ENCODE data around the gene FHOD3.

DNA sequence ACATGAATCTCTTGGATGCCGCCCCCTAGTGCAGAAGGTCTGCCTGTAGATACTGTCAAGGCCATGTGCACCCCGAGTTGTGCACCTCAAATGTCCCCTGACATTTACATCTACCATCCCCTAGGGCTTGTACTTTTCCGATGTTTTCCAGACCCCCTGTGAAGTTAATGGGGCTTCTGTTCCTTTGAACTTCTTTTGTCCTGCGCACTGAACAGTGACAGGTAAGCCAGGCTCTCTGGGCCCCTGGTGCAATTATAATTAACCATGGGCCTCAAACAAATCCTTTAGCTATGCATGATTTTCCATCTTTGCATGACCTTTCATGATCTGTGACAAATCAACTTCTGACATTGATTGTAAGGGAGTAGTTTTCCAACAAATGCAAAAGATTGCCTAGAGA is 158.4 kb downstream of the FHOD3 start:
- TF ChIP-seq POLR2AphosphoS5 (IDR thresholded peaks at IDR 0.05; ENCODE audit: low read depth, low read length) (no peak), POLR2A (IDR thresholded peaks at IDR 0.05; ENCODE audit: low read depth, low read length) (no peak)

Data from GM12891 (cell line).